OCI-LY3 (cell line): Measurements from ENCODE around the gene ABHD5.

ENCODE experiments used
- CTCF ChIP-seq: fragments of 200-600, 300-600 bp; sonication (generic); IDR thresholded peaks from 2 replicates; pipeline ENCODE4 v1.5.1; 2014; ENCODE audit warnings: antibody characterized with exemption, low read length, low read depth
- EZH2phosphoT487 ChIP-seq: fragments of 200-600 bp; shearing (Covaris generic); IDR thresholded peaks from 2 replicates; pipeline ENCODE4 v1.6.1; 2018; ENCODE audit warnings: antibody characterized with exemption, mixed run types, low read depth

- TF ChIP-seq CTCF (no peak), EZH2phosphoT487 (no peak)
Observed at GRCh38 chr3:43647331-43648166, 43.2 kb upstream of the ABHD5 start.
